GM12892 (cell line): ENCODE measurements around the gene DLGAP1.

Experiments used
- POLR2AphosphoS5 ChIP-seq: IDR thresholded peaks from 2 replicates; pipeline ENCODE4 v1.6.1; 2011; ENCODE audit warnings: low read depth, low read length, control low read depth
- TAF1 ChIP-seq: IDR thresholded peaks from 2 replicates; pipeline ENCODE4 v1.6.1; 2011; ENCODE audit warnings: low read depth, mild to moderate bottlenecking, control low read depth, low read length, borderline replicate concordance

- TF ChIP-seq POLR2AphosphoS5 (no peak), TAF1 (no peak)
These were observed 202.3 kb downstream of the DLGAP1 start for GRCh38 chr18:4252829-4253228.
